Forelimb muscle (tissue), 1 donor: ENCODE data around the gene VSIG4. TPM values are rescaled to one million over a fixed set of nuclear protein-coding genes. Genes with fewer than 3 reads are reported as not detected.
"Not testable (repeated sequence)": the region's sequence is repeated elsewhere in the genome, so short reads cannot be mapped to it uniquely, and the experiment has no call there.

Experiments
- DNase-seq: peaks from one replicate; pipeline ENCODE4 v3.0.0-alpha.2; 2013; ENCODE audit warnings: low read depth
- polyA plus RNA-seq: library from polyadenylated mRNA; unstranded; fragments of 120-200 nt; gene quantifications from one replicate; pipeline ENCODE4 v1.2.1, GENCODE V29; 2013; ENCODE audit not compliant: insufficient read length

The VSIG4 gene
- 12.1 TPM for polyA plus RNA-seq

DNA sequence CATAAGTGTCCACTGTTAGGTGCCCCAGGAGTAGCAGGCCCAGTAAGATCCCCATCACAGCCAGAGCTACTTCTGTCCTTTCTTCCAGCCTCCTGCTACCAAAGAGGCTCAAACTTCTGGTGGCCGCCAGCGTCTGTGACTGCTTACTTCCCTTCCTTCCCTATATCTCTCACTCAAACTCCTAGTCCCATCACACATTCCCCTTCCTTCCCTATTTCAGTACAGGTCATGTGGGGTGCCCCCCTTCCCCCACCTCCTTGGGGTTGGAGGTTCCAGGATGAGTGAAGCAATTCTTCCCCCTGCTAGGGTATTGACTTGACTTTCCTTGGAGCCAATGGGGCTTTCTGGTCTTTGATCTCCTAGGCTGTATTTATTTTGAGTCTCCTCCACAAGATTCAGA lies at the start of gene VSIG4:
TSS of gene VSIG4 (minus strand) at position 137 of the 400 bp plus-strand sequence. CDS start at position 55, 82 bp downstream.
- DNase-seq, result no peak

GRCh38 chrX:66076801-66077200 lies 36.9 kb upstream of the VSIG4 start:
- no peak for DNase-seq

DNA sequence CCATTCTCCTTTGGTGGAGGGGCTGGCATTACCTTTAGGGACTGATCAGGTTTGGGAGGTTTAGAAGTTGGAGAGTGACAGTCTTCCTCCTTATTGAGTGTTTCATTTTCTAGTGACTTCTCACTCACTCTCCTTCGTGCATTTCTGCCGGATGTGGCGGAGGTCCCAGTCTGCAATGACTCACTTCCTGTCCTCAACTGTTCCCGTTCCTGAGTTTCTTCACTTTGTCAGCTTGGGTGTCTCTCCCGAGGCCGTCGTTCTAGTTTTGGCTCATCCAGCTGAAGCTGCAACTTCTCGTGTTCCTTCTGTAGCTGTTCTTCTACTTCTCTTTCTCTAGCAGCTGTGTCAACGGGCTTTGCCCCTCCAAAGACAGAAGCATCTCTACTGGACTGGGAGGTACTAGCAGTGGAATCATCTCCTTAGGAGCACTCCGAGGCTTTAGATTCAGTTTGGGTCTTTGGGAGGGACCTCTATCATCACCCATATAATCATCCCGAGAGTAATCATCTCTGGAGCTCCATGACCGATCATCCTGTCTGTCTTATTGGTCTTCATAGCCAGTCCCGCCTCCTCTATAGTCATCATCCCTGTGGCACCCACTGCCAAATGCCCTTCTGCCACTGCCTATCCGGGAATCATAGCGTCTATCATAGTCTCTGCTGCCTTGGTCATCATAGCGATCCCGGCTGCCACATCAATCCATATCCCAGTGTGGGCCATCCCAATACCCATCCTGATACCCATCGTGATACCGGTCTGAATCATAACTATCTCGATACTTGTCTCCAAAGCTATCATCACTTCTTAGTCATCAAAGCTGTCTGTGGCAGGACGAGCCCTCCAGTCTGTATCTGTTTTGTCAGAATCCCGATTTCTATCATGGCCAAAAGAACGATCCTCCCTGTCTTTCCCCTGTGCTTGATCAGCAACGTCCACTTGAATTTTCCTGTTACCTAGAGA lies 35.3 kb upstream of the VSIG4 start:
- DNase-seq, result no peak

- no peak for DNase-seq
These were observed 31.2 kb upstream of the VSIG4 start for GRCh38 chrX:66071126-66071525.

GRCh38 chrX:66064261-66064660 lies 24.4 kb upstream of the VSIG4 start:
- DNase-seq, result no peak

DNA sequence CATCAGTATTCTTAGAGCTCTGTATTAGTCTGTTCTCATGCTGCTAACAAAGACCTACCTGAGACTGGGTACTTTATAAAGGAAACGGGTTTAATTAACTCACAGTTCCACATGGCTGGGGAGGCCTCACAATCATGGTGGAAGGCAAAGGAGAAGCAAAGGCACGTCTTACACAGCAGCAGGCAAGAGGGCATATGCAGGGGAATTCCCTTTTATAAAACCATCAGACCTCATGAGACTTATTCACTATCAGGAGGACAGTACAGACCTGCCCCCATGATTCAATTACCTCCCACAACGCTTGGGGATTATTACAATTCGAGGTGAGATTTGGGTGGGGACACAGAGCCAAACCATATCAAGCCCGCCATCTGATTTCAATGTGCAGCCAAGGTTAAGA lies 17.1 kb upstream of the VSIG4 start:
- DNase-seq, result not testable (repeated sequence)

DNA sequence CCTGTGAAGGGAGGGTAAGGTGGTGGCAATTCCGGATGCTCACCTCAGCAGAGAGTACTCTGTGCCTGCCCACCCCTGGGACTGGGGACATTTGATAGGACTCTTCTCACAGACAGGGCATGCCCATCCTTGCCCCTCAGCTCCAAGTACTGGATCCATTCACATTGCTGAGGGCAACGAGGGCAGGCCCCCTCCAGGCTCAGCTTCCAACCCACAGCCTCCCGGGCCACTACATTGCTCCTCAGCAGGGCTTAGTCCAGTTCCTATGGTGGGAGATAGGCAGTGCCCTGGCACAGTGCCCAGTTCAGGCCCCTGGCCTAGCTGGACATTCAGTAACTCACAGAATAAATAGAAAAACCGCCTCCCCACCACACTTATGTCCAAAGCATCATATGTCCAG lies 15.1 kb upstream of the VSIG4 start:
- no peak for DNase-seq

DNA sequence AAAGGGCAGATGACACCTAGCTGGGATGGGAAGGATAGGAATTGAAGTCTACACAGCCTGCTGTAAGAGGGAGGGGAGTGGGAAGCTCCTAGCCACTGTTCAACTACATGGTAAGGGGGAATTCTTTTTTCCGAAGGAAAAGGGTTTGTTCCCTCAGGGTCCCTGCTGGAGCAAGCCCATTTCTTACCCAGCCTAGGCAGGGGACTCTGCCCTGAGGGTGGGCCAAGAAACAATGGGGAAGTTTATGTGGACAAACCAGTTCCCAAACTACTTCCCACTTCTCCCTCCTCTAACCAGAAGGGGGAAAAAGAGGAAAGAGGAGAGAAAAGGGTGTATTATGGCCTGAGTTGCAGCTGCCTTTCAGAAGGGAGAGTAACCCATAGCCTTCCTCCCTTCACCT lies 13.5 kb upstream of the VSIG4 start:
- no peak for DNase-seq

GRCh38 chrX:66051980-66052379 lies 12.1 kb upstream of the VSIG4 start:
- DNase-seq, result no peak

GRCh38 chrX:66050140-66050569 lies 10.3 kb upstream of the VSIG4 start:
- no peak for DNase-seq

GRCh38 chrX:66049056-66049455 lies 9.2 kb upstream of the VSIG4 start:
- no peak for DNase-seq

DNA sequence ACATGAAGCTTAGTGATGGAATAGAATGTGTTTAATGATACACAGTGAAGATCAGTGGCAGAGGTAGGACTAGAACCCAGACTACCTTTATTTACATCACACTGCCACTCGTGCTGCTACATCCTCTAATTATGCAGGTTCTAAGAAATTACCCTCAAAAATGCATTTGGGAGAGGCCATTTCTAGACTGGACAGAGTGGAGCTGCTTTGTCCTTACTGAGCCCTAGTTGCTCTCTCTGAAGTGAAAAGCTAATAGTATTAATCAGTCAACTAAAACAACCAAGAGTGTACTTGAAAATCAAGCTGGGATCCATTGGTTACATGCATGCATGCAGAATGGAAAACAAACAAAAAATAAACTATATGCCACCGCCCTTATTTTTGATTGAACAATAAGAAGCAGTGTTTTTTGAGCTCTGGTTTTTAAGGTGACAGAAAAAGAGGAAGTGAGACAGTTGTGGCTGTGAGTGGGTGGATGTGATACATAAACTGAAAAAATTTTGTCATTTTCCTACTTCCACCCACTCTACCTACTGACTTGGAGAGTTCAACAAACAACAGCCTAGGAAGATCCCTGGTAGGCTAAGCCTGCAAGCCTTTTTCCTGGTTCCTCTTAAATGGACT lies 6.8 kb upstream of the VSIG4 start:
- no peak for DNase-seq

DNA sequence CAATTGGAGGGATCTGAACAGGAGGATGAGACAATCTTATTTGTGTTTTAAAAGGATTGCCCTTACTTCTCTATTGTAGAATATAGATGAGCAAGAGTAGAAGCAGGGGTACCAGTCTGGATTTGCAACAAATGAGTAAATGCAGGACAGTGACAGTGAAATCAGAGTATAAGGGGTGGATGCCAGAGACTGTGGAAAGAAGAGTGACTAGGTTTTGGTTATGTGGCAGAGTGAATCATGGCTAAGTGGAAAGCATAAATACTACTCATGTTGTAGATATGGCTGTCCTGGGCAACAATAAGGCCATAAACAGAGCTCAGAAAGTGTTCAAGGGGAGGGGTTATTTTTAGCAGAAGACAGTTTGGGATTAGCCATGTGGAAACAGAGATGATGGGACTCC lies 6.0 kb upstream of the VSIG4 start:
- DNase-seq, result no peak

- DNase-seq, result no peak
These were observed 3.7 kb upstream of the VSIG4 start for GRCh38 chrX:66043584-66043983.

GRCh38 chrX:66042307-66043077 lies 2.6 kb upstream of the VSIG4 start:
- DNase-seq, result no peak

- no peak for DNase-seq
These were observed 1.8 kb downstream of the VSIG4 start for GRCh38 chrX:66038115-66038514.

DNA sequence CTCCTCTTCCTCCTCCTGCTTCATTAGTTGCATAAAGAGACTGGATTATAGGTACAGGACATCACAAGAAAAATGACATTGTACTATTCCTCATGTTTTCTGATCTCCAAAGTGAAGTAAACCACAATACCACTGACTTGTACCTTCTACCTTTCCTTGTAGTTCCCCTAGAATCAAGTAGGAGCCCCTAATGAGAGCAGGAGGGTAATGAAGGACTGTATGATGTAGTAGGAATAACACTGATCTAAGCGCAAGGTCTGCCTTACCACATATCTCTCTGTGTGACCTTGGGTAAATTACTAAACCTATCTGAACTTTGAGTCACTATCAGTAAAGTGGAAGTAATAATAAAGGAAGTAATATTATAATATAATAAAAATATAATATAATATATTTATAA lies 3.6 kb downstream of the VSIG4 start:
- no peak for DNase-seq

- DNase-seq, result no peak
These were observed 4.2 kb downstream of the VSIG4 start for GRCh38 chrX:66035667-66036066.

DNA sequence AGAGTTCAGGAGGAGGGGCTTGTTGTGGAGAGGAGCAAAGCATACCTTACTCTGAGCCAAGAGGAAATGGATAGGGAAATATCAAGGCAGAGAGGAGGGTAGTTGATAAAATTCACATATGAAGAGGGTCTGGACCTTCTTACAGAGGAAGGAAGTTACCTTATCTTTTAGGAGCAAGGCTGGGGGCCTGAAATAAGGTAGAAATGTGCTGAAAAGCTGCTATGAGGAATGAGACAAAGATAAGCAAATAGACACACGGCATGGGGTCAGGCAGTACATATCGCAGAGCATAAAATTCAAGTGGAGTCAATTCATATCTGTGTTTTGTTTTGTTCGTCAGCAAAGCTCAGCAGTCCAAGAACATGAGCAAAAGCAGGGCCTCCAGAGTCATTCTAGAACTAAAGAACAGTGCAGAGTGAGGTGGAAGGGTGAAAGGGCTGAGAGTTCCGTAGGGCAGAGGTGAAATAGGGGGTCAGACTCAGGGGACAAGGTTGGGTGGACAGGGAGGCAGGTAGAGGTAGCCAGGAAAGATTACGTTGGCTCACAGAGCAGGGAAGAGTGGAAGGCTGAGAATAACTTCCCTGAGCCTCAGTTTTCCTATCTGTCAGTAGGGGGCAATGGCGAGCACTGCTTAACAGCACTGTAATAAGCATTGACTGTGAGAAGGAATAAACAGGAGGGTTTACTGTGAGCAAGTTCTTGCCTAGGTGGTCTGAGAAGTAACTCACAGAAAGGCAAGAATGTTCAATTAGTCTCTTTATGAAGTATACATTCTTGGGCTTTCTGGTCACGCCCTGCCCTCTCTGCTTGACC lies 9.2 kb downstream of the VSIG4 start:
- no peak for DNase-seq

- no peak for DNase-seq
These were observed 10.9 kb downstream of the VSIG4 start for GRCh38 chrX:66028936-66029335.

GRCh38 chrX:66024570-66024969 lies 15.3 kb downstream of the VSIG4 start:
- DNase-seq, result no peak
